Kasumi-1 (cell line): ENCODE data around the gene SLC16A13.
A peak's percentile ranks its signal among the peaks of the same experiment; 100 is the strongest.

ENCODE experiments used
- DNase-seq, 2 experiments: peaks; one replicate each; lab custom pipeline; 2025; lab: John Stamatoyannopoulos, UW

SLC16A13 gene

GRCh38 chr17:7014261-7014994 lies 21.4 kb upstream of the SLC16A13 start:
- peak; percentile 79 to 84 for DNase-seq

DNA sequence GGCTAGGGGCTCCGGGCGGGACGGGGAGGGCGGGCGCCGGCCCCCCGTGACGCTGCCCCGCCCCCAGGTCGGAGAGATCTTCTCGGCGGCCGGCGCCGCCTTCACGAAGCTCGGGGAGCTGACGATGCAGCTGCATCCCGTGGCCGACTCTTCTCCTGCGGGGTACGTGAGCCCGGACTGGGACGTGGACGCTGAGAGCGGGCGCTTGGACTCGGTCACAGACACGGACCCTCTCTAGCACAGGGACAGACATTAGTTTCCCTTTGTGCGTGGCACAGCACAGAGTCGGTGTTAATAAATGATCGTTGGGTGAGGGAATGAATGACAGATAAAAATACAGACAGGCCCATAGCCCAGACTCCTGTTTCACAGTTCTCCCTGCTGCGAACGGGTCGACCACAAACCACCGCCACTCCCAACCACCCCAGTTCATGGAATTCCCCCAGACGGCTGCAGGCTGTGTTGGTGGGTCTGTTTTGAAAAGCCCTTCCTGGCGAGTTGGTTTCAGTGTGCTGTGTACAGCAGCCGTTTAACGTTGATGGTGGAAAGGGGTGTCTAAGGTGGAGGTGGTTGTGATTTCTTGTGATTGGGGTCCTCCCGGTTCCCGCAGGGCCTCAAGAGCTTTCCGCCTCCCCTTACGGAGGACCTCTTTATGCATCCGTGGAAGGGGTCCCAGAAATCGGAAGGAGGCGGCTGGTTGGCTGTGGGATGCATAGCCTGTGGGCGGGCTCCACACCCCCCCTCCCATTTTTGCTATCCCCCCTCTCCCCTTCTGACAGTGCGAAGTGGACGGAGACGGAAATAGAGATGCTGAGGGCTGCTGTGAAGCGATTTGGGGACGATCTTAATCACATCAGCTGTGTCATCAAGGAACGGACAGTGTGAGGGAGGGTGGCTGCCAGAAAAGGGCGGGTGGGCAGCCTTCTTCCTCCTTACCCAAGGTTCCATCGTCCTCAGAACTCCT lies 20.5 kb upstream of the SLC16A13 start:
- peak in 1 of 2 experiments; percentile 21 for DNase-seq

DNA sequence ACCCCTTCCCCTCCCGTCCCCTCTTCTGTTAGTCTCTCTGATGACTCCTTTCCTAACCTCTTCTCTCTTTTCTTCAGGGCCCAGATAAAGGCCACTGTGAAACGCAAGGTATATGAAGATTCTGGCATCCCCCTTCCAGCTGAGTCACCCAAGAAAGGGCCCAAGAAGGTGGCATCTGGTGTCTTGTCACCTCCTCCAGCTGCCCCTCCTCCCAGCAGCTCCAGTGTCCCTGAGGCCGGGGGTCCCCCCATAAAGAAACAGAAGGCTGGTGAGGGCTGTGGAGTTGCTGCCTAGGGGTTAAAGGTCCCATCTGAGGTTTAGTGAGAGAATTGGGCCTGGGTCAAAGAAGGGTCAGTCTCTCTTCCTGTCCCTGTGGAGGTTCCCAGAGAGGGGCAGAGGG lies 19.4 kb upstream of the SLC16A13 start:
- no peak for DNase-seq

DNA sequence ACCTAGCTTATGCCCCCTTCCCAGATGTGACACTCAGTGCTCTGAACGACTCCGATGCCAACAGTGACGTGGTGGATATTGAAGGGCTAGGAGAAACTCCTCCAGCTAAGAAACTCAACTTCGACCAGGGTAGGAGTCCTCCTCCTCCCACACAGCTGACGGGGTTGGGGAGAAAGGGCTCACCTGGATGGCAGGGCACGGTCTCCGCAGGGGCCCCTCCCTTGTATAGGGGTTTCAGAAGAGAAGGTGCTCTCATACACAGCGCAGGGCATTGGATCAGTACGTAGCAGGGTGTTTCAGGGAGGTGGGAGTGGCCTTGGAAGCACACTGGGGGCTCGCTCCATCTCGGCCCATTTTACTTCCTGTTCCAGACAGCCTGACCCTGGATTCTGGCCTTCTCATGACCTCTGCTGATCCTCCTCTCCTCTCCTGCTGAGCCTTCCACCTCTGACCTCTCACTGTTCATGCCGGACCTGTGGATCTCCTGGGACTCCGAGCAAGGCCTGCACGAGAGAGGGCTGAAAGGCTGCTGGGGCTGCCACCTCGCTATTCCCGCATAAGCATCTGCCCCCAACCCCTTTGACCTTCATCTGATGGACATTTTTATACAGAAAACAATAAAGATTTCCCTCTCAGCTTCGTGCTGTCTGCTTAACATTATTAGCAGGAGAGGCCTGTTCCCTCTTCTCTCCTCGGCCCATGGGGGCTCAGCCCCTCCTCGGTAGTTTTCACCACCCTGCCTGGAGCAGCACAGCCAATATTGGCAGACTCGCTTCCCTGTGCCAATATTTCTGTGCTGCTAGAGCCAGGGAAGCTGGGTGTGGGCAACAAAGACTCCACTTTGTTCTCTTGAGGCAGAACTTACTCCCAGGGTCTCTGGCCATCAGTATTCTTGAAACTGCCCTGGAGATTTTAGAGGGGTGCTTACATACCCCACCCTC lies 18.7 kb upstream of the SLC16A13 start:
- no peak for DNase-seq

DNA sequence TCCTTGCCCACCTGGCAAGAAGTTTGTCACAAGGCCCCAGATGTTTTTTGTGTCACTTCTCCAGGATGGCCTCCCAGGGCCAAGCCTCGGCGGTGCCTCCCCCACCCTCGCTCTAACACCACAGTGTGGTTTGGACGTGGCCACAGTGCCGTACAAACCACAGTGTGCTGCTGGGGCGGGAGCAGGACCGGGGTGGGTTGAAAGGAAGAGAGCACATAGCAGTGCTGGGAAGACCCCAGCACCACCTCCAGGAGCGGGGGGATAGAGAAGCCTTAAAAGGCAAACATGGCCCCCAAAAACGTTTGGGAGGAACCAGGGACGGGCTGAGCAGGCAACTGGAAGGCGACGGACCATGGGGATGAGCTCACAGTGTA lies 18.0 kb upstream of the SLC16A13 start:
- DNase-seq, result no peak

DNA sequence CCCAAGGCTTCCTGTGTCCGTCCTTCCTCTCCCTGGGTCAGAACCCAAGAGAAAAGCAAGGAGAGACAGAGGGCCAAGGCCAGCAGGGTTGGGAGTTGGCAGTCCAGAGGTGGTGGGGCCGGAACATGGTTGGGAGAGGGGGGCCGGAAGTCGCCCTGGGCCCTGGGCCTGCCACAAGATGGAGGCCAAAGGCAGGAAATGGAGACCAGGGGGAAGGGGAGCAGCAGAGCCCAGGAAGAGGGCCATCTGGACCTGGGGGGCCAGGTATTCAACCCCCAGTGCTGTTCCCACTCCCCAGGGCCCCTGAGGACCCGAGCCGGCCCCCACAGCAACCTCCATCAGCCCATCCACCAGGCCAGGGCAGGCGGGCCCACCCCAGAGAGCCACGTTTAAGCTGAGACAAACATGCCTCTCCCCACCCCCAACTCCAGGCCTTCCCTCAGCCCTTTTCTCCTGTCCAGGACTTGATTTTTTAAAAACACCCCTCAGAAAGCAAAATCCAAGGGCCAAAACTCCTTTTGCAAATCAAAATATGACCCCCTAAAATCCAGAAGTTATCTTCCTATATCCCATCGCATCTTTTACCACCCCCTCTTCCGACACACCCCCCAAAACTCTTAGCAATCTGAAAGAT lies 17.4 kb upstream of the SLC16A13 start:
- DNase-seq, result no peak

DNA sequence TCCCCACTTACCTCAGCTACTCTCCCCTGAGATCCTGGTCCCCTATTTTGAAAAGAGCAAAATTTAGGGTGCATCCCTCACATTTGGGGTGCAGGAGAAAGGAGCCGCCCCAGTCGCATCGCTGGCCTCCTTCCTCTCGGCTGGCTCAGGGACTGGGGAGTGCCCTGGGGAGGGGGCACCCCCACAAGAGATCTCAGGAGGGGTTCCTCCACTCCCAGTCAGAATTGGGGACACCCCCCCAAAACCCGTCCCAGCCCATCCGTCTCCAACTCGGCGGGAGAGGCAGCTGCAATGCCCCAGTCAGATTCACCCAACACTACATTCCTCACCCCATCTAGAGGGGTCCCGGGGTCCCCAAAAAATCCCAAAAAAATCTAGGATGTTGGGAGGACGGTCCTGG lies 16.4 kb upstream of the SLC16A13 start:
- no peak for DNase-seq

- peak; percentile 6 to 7 for DNase-seq
These were observed 15.8 kb upstream of the SLC16A13 start for GRCh38 chr17:7019839-7020519.

GRCh38 chr17:7020894-7021664 lies 14.7 kb upstream of the SLC16A13 start:
- DNase-seq, result no peak

DNA sequence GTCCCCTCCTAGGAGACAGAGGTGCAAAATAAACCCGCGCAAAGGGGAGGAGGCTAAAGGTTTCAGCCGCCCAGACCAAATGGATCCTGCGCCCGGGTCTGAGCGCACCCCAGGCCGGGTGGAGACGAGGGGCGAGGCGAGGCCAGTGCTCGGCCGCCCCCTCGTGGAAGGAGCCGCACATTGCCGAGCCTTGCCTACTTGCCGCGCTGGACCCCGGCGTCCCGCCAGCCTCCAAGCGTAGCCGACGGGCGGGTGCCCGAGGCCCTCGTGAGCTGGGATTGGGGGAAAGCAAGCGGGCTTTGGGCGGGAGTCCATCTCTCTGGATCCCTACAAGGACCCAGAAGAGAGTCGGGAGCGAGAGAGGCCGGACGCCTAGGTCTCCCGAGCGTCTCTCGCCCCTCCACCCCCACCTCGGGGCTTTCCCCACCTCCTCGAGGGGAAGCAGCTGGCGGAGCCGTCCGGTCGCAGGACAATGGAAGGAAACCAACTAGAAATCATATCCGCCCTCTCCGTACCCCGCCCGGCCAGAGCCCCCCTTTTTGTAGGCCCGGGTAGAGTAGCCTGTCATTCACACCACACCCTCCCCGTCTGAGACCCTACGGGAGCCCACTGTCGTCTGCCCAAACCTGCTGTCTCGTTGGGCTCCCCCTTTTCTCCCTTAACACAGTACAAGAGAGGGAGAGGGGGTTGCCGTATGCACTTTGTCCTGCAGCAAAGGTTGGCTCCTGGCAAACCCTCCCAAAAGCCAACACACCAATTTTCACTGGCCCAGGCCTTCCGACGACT lies 13.6 kb upstream of the SLC16A13 start:
- peak; percentile 19 to 25 for DNase-seq

GRCh38 chr17:7022781-7023571 lies 12.8 kb upstream of the SLC16A13 start, which contains the start of gene BCL6B:
TSS of gene BCL6B (plus strand) at chr17:7023050. CDS start at chr17:7023672, 622 bp downstream.
- DNase-seq, result no peak

GRCh38 chr17:7023576-7024401 lies 12.0 kb upstream of the SLC16A13 start:
- no peak for DNase-seq

DNA sequence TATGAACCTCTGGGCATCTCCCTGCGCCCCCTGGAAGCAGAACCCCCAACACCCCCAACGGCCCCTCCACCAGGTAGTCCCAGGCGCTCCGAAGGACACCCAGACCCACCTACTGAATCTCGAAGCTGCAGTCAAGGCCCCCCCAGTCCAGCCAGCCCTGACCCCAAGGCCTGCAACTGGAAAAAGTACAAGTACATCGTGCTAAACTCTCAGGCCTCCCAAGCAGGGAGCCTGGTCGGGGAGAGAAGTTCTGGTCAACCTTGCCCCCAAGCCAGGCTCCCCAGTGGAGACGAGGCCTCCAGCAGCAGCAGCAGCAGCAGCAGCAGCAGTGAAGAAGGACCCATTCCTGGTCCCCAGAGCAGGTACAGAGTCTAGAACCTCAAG lies 11.4 kb upstream of the SLC16A13 start:
- no peak for DNase-seq

- no peak for DNase-seq
These were observed 10.6 kb upstream of the SLC16A13 start for GRCh38 chr17:7025245-7025644.

GRCh38 chr17:7026471-7027115 lies 9.2 kb upstream of the SLC16A13 start:
- no peak for DNase-seq

- DNase-seq, result no peak
These were observed 8.5 kb upstream of the SLC16A13 start for GRCh38 chr17:7027335-7027734.

DNA sequence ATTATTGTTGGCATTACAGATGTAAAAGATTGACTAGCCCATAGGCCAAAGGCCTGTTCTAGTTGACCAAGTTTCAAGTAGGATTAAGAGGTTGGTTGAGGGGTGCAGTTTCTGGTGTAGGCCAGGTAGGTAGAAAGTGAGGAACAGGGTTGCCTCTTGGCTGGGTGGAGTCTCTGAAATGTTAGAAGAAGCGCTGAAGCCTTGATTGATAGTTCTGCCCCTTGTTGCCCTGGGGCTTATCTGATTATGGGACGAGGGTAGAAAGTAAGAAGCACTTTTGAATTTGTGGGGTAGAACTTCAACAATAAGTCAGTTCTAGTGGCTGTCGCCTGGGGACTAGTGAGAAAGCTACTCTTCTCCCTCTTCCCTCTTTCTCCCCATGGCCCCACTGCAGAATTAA lies 6.7 kb upstream of the SLC16A13 start:
- DNase-seq, result no peak
